PC-9 (cell line): ENCODE results near the gene ZNF260. TPM values are rescaled to one million over a fixed set of nuclear protein-coding genes. Genes with fewer than 3 reads are reported as not detected.

Experiments used
- BruUV-seq: library from RNA; stranded (reverse); fragments of 400-500 nt; replicated peaks from 2 replicates; lab custom pipeline; 2021; lab: Mats Ljungman, UMichigan
- CTCF ChIA-PET: fragments of 300-600 bp; sonication (Branson Sonifier 250); formaldehyde crosslinking; loops from one replicate; lab custom pipeline; 2022; ENCODE audit warnings: antibody characterized with exemption; lab: Charles Lee
- POLR2A ChIA-PET: fragments of 300-600 bp; sonication (Branson Sonifier 250); formaldehyde crosslinking; loops from one replicate; lab custom pipeline; 2022; ENCODE audit warnings: antibody characterized with exemption; ENCODE audit not compliant: unreplicated experiment; lab: Charles Lee
- DNase-seq, 2 experiments: peaks; one replicate each; pipeline versions ENCODE4 v3.0.0 to v3.0.0-alpha.2; 2015 to 2022; ENCODE audit warnings: mixed read lengths in 1 of 2
- H2AFZ ChIP-seq: fragments of 200-600 bp; sonication (generic); 2 replicates; pipeline ENCODE4 v1.8.1; 2017; ENCODE audit warnings: antibody characterized with exemption
- H3F3A ChIP-seq: fragments of 200-600 bp; sonication (generic); 2 replicates; pipeline ENCODE4 v1.8.1; 2017; ENCODE audit warnings: antibody characterized with exemption, mild to moderate bottlenecking, low read depth; ENCODE audit not compliant: insufficient read depth
- H3K27ac ChIP-seq: fragments of 200-600 bp; sonication (generic); 2 replicates; pipeline ENCODE4 v1.6.1; 2016; ENCODE audit warnings: mixed run types
- H3K27me3 ChIP-seq: fragments of 200-600 bp; sonication (generic); 2 replicates; pipeline ENCODE4 v1.6.1; 2016; ENCODE audit warnings: low read depth, mixed run types; ENCODE audit not compliant: insufficient read depth
- H3K36me3 ChIP-seq: fragments of 200-600 bp; sonication (generic); 2 replicates; pipeline ENCODE4 v1.6.1; 2016; ENCODE audit warnings: low read depth, mixed run types
- H3K4me1 ChIP-seq: fragments of 200-600 bp; sonication (generic); replicated peaks from 2 replicates; pipeline ENCODE4 v1.6.1; 2016; ENCODE audit warnings: mixed run types; ENCODE audit not compliant: insufficient read depth
- H3K4me2 ChIP-seq: fragments of 200-600 bp; sonication (generic); 2 replicates; pipeline ENCODE4 v1.6.1; 2017; ENCODE audit warnings: mixed run types
- H3K4me3 ChIP-seq: fragments of 200-600 bp; sonication (generic); 2 replicates; pipeline ENCODE4 v1.6.1; 2016; ENCODE audit warnings: mixed run types
- H3K79me2 ChIP-seq: fragments of 200-600 bp; sonication (generic); 2 replicates; pipeline ENCODE4 v1.6.1; 2017; ENCODE audit warnings: low read depth, mixed run types
- H3K9me2 ChIP-seq: fragments of 200-600 bp; sonication (generic); 2 replicates; pipeline ENCODE4 v1.8.1; 2017; ENCODE audit warnings: mild to moderate bottlenecking; ENCODE audit not compliant: insufficient read depth
- H3K9me3 ChIP-seq: fragments of 200-600 bp; sonication (generic); 2 replicates; pipeline ENCODE4 v1.8.1; 2016; ENCODE audit warnings: low read depth; ENCODE audit not compliant: insufficient read depth
- H4K20me1 ChIP-seq: fragments of 200-600 bp; sonication (generic); 2 replicates; pipeline ENCODE4 v1.8.1; 2017; ENCODE audit not compliant: insufficient read depth
- CTCF ChIP-seq: fragments of 200-600 bp; sonication (generic); conservative IDR thresholded peaks from 2 replicates; pipeline ENCODE4 v1.6.1; 2017; ENCODE audit warnings: mixed run types, antibody characterized with exemption, mild to moderate bottlenecking, moderate library complexity
- EZH2 ChIP-seq: fragments of 200-600 bp; sonication (generic); IDR thresholded peaks from 2 replicates; pipeline ENCODE4 v1.8.0; 2017; ENCODE audit warnings: antibody characterized with exemption, low read depth
- intact Hi-C: fragments of 100-400 bp; cut with micrococcal nuclease; formaldehyde crosslinking; loops from one replicate; pipeline ENCODE4 v1.10.0; 2022; ENCODE audit not compliant: unreplicated experiment
- total RNA-seq: library from RNA; stranded (reverse); gene quantifications from 2 replicates; pipeline ENCODE4 v1.2.3, GENCODE V29; 2021

The ZNF260 gene
- total RNA-seq, 1 experiment from 2014 or later, result 10.6 TPM

- H3K27me3 ChIP-seq, result no peaks in the 10 kb centered on the region
- no peaks in the 10 kb centered on the region for H3K9me2 ChIP-seq
- H3K9me3 ChIP-seq, result peaks cover 25% of the 10 kb centered on the region; the same call in 1 of the 2 replicates
- H2AFZ ChIP-seq, result peak overlapping the region; percentile 99
- POLR2A ChIA-PET, result interaction anchor here (0.6 to 1.0 kb wide), 4 partner anchors 44 to 441 kb away, joined by 3 to 12 read pairs (median 6); partner anchors contain the start of gene ZNF345
- peak overlapping the region; percentile 88 for H3K4me2 ChIP-seq
- TSS peak; percentile 75 for BruUV-seq
- no peaks in the 10 kb centered on the region for H4K20me1 ChIP-seq
- H3F3A ChIP-seq, result no peaks in the 10 kb centered on the region
- DNase-seq, result peak in 1 of 2 experiments; percentile 59
- TF ChIP-seq CTCF, result no peak
- TF ChIP-seq EZH2, result no peak
- intact Hi-C loops, result loop anchor here (1.0 to 5.0 kb wide), 3 partner anchors 44 to 445 kb away; partner anchors contain the start of genes ZNF260 and ZNF461
- H3K4me3 ChIP-seq, result peak overlapping the region; percentile 90
- H3K4me1 ChIP-seq, result peaks cover 6% of the 10 kb centered on the region; the same call in 1 of the 2 replicates
- CTCF ChIA-PET, result no interaction called here
- H3K36me3 ChIP-seq, result peaks cover 55% of the 10 kb centered on the region
- H3K79me2 ChIP-seq, result peaks cover 40% of the 10 kb centered on the region
- H3K27ac ChIP-seq, result peak overlapping the region; percentile 55
Measured at GRCh38 chr19:36572593-36573019, 44.5 kb upstream of the ZNF260 start.

- TF ChIP-seq CTCF (no peak), EZH2 (no peak)
- Histone ChIP-seq H2AFZ (no peak overlapping the region), H3K79me2 (peaks cover 9% of the 10 kb centered on the region; the same call in 1 of the 2 replicates), H3K9me2 (no peaks in the 10 kb centered on the region), H3K9me3 (peaks cover 57% of the 10 kb centered on the region; the same call in 1 of the 2 replicates), H3K4me3 (no peak overlapping the region), H3K4me2 (no peak overlapping the region), H3F3A (no peaks in the 10 kb centered on the region), H3K36me3 (peaks cover 31% of the 10 kb centered on the region), H4K20me1 (no peaks in the 10 kb centered on the region), H3K27me3 (no peaks in the 10 kb centered on the region), H3K27ac (no peak overlapping the region), H3K4me1 (no peaks in the 10 kb centered on the region)
- intact Hi-C loops, result no loop called here
- no TSS peak for BruUV-seq
- ChIA-PET CTCF (no interaction called here), POLR2A (no interaction called here)
- DNase-seq, result no peak
Measured at GRCh38 chr19:36564391-36564790, 36.3 kb upstream of the ZNF260 start.

GRCh38 chr19:36547001-36547732, 19.1 kb upstream of the ZNF260 start:
- intact Hi-C loops, result no loop called here
- H3K36me3 ChIP-seq, result peaks cover 82% of the 10 kb centered on the region
- H4K20me1 ChIP-seq, result no peaks in the 10 kb centered on the region
- H3K4me3 ChIP-seq, result no peak overlapping the region
- H3K27ac ChIP-seq, result no peak overlapping the region
- CTCF ChIA-PET, result interaction anchor here (0.6 kb wide), 1 partner anchor 19 kb away, joined by 9 read pairs; the partner anchor contains the start of gene ZNF260
- POLR2A ChIA-PET, result no interaction called here
- no peaks in the 10 kb centered on the region for H3K27me3 ChIP-seq
- TF ChIP-seq CTCF (no peak), EZH2 (no peak)
- no TSS peak for BruUV-seq
- H3K79me2 ChIP-seq, result no peaks in the 10 kb centered on the region
- peaks cover 11% of the 10 kb centered on the region; the same call in 1 of the 2 replicates for H3F3A ChIP-seq
- no peaks in the 10 kb centered on the region for H3K4me1 ChIP-seq
- peaks cover 89% of the 10 kb centered on the region for H3K9me3 ChIP-seq
- no peak overlapping the region for H2AFZ ChIP-seq
- H3K9me2 ChIP-seq, result no peaks in the 10 kb centered on the region
- peak in 1 of 2 experiments; percentile 38 for DNase-seq
- H3K4me2 ChIP-seq, result no peak overlapping the region
